HepG2 (cell line): ENCODE data around the gene SCAANT1. TPM values are rescaled to one million over a fixed set of nuclear protein-coding genes. Genes with fewer than 3 reads are reported as not detected.

ENCODE experiments used
- ATAC-seq: fragments of 200-7000 bp; cut with Tn5 transposase; 3 replicates; pipeline ENCODE4 v1.9.1; 2020; ENCODE audit warnings: mild to moderate bottlenecking, moderate library complexity
- BruUV-seq: library from RNA; stranded (reverse); fragments of 400-500 nt; replicated peaks from 2 replicates; lab custom pipeline; 2021; lab: Mats Ljungman, UMichigan
- CTCF ChIA-PET: fragments of 300-600 bp; formaldehyde crosslinking; extraction: SDS; loops from one replicate; lab custom pipeline; 2021; ENCODE audit warnings: low total read pairs, inconsistent platforms, low intra/inter-chr PET ratio; lab: Yijun Ruan, JAX
- POLR2A ChIA-PET: fragments of 350-600 bp; sonication (Branson Sonifier 250); formaldehyde crosslinking; loops from one replicate; lab custom pipeline; 2020; ENCODE audit warnings: antibody characterized with exemption, inconsistent platforms; lab: Yijun Ruan, JAX
- DNase-seq: peaks from one replicate; pipeline ENCODE4 v3.0.0-alpha.2; 2015; ENCODE audit warnings: low spot score
- FAIRE-seq: peaks from 3 replicates; lab custom pipeline; 2011; peaks lifted over from hg19 to GRCh38; lab: Jason Lieb, UNC
- H2AFZ ChIP-seq: one replicate; pipeline ENCODE4 v1.6.1; 2011; ENCODE audit warnings: low read length, inconsistent platforms
- H3K27ac ChIP-seq: fragments of 300-600 bp; 3 replicates; pipeline ENCODE4 v1.8.0; 2011; ENCODE audit warnings: mixed run types, mild to moderate bottlenecking, mixed read lengths, low read length, inconsistent platforms; ENCODE audit not compliant: insufficient read depth; ENCODE audit errors: extremely low read length
- H3K27me3 ChIP-seq, 2 experiments: fragments of 200-600 bp in 1 of 2; 2 replicates in 1 of 2; 3 replicates in 1 of 2; pipeline versions ENCODE4 v1.6.0 to v1.8.0; 2011; ENCODE audit warnings: low read length in 2 of 2, mild to moderate bottlenecking in 2 of 2, moderate library complexity in 2 of 2, inconsistent platforms in 1 of 2; ENCODE audit not compliant: insufficient read depth in 2 of 2, control insufficient read depth in 1 of 2
- H3K36me3 ChIP-seq, 2 experiments: fragments of 200-600 bp in 1 of 2; replicated peaks in 1 of 2; 2 replicates in 1 of 2; 3 replicates in 1 of 2; pipeline versions ENCODE4 v1.5.1 to v1.8.0; 2011; ENCODE audit warnings: low read length in 2 of 2, inconsistent platforms in 1 of 2; ENCODE audit not compliant: insufficient read depth in 2 of 2, control insufficient read depth in 1 of 2
- H3K4me1 ChIP-seq: 2 replicates; pipeline ENCODE4 v1.5.1; 2012; ENCODE audit warnings: low read length, inconsistent platforms; ENCODE audit not compliant: insufficient read depth
- H3K4me2 ChIP-seq: 2 replicates; pipeline ENCODE4 v1.6.0; 2011; ENCODE audit warnings: low read depth, low read length, inconsistent platforms
- H3K4me3 ChIP-seq, 3 experiments: fragments of 200-600 bp in 1 of 3; sonication (generic), shearing (Covaris generic) in 1 of 3; replicated peaks in 1 of 3; 2 replicates each; pipeline ENCODE4 v1.5.1; 2011 to 2016; ENCODE audit warnings: low read length in 3 of 3, inconsistent platforms in 2 of 3, low read depth in 2 of 3, mild to moderate bottlenecking in 2 of 3, control low read depth in 1 of 3, mixed read lengths in 1 of 3; ENCODE audit not compliant: insufficient read depth in 1 of 3
- H3K79me2 ChIP-seq: one replicate; pipeline ENCODE4 v1.6.1; 2011; ENCODE audit warnings: low read length, inconsistent platforms; ENCODE audit not compliant: insufficient read depth
- H3K9ac ChIP-seq: 2 replicates; pipeline ENCODE4 v1.6.0; 2011; ENCODE audit warnings: mild to moderate bottlenecking, low read depth, low read length, inconsistent platforms; ENCODE audit not compliant: insufficient read depth
- H3K9me3 ChIP-seq: 2 replicates; pipeline ENCODE4 v1.5.1; 2012; ENCODE audit warnings: mild to moderate bottlenecking, low read length
- H4K20me1 ChIP-seq: 2 replicates; pipeline ENCODE4 v1.6.0; 2011; ENCODE audit warnings: inconsistent platforms, mild to moderate bottlenecking, low read length, moderate library complexity; ENCODE audit not compliant: insufficient read depth
- CREM ChIP-seq, 2 experiments: sonication (generic) in 1 of 2; formaldehyde crosslinking in 1 of 2; IDR thresholded peaks; 2 replicates each; pipeline versions ENCODE4 v1.4.0 to v1.6.1; 2016 to 2020; ENCODE audit warnings: antibody characterized with exemption in 1 of 2, mild to moderate bottlenecking in 1 of 2, missing genetic modification reagents in 1 of 2
- HDAC2 ChIP-seq: sonication (generic); formaldehyde crosslinking; IDR thresholded peaks from 2 replicates; pipeline ENCODE4 v1.4.0; 2020; ENCODE audit warnings: missing genetic modification reagents
- PRDM15 ChIP-seq: sonication (generic); formaldehyde crosslinking; IDR thresholded peaks from 2 replicates; pipeline ENCODE4 v1.4.0; 2020; ENCODE audit warnings: missing genetic modification reagents
- RFX1 ChIP-seq: fragments of 450-650 bp; IDR thresholded peaks from 2 replicates; pipeline ENCODE4 v1.6.1; 2017
- ZNF17 ChIP-seq: sonication (generic); formaldehyde crosslinking; IDR thresholded peaks from 2 replicates; pipeline ENCODE4 v1.5.0; 2020; ENCODE audit warnings: mild to moderate bottlenecking, missing genetic modification reagents
- ZNF674 ChIP-seq: sonication (generic); formaldehyde crosslinking; IDR thresholded peaks from 2 replicates; pipeline ENCODE4 v1.5.0; 2020; ENCODE audit warnings: low read depth, mild to moderate bottlenecking, missing genetic modification reagents
- ZNF800 ChIP-seq: sonication (generic); formaldehyde crosslinking; IDR thresholded peaks from 2 replicates; pipeline ENCODE4 v1.4.0; 2020; ENCODE audit warnings: missing genetic modification reagents
- WGBS: methylation state at CpG from one replicate; pipeline ENCODE4 v1.1.6; 2017; ENCODE audit warnings: low lambda C conversion rate; 5-methylcytosine and 5-hydroxymethylcytosine counted together
- in situ Hi-C: cut with HindIII; loops from 2 replicates; pipeline ENCODE4 v1.10.0; 2017; ENCODE audit warnings: low pct_unique_long_range_greater_than_20kb; ENCODE audit not compliant: extremely low pct_ligation_motif_present
- intact Hi-C: fragments of 100-400 bp; cut with micrococcal nuclease; formaldehyde crosslinking; loops from one replicate; pipeline ENCODE4 v1.10.0; 2022; ENCODE audit not compliant: unreplicated experiment
- polyA plus RNA-seq, 8 experiments: library from polyadenylated mRNA; depleted of rRNA in 3 of 8; stranded (reverse) in 7 of 8; unstranded in 1 of 8; fragments of >200 nt; fragmentation: Illumina TruSeq in 4 of 8; extraction: Trizol in 4 of 8; gene quantifications; 2 replicates each; pipeline versions ENCODE4 v1.2.1 to v1.2.3, GENCODE V29; 2011 to 2016; ENCODE audit warnings: low read depth in 4 of 8, missing spikeins in 1 of 8, mixed read lengths in 1 of 8; ENCODE audit not compliant: insufficient read depth in 1 of 8
- total RNA-seq, 5 experiments: library from RNA; depleted of rRNA; stranded (reverse); fragments of >200 nt; fragmentation: Illumina TruSeq; extraction: Trizol; gene quantifications; 2 replicates each; pipeline ENCODE4 v1.2.3, GENCODE V29; 2016; ENCODE audit warnings: low read depth in 1 of 5

SCAANT1 gene
- total and polyA plus RNA-seq, 2 of the 13 experiments (the other 11 are each of a cell fraction or from before 2014, with no cell fraction given), result not detected

- H2AFZ ChIP-seq, result no peak overlapping the region
- H3K9me3 ChIP-seq, result no peaks in the 10 kb centered on the region
- in situ Hi-C loops (no loop called here), intact Hi-C loops (no loop called here)
- H3K4me2 ChIP-seq, result no peak overlapping the region
- no TSS peak for BruUV-seq
- no peak overlapping the region for H3K9ac ChIP-seq
- no peaks in the 10 kb centered on the region; a peak in 1 of 5 replicates for H3K36me3 ChIP-seq
- ATAC-seq (no peak), FAIRE-seq (no peak), DNase-seq (peak; percentile 10)
- CTCF ChIA-PET, result interaction anchor here (0.7 kb wide), 1 partner anchor 85 kb away, joined by 6 read pairs; no protein-coding TSS in a partner anchor
- peaks cover 4% of the 10 kb centered on the region for H3K79me2 ChIP-seq
- no peaks in the 10 kb centered on the region for H4K20me1 ChIP-seq
- POLR2A ChIA-PET, result no interaction called here
- H3K4me3 ChIP-seq, result no peak overlapping the region
- 91% methylated on average over 2 of the region's 2 CpGs for WGBS
- no peaks in the 10 kb centered on the region for H3K27me3 ChIP-seq
- no peak for TF ChIP-seq PRDM15 (CRISPR knock-in tag)
- TF ChIP-seq ZNF674 (CRISPR knock-in tag), result no peak
- TF ChIP-seq ZNF800 (CRISPR knock-in tag), result no peak
- TF ChIP-seq ZNF17 (CRISPR knock-in tag), result no peak
- no peak for TF ChIP-seq RFX1
- TF ChIP-seq HDAC2 (CRISPR knock-in tag), result no peak
- TF ChIP-seq CREM (IDR thresholded peaks at IDR 0.05), result 0 out of 2 replicates have a peak, but pooled peaks have one; percentile 8
- TF ChIP-seq CREM (CRISPR knock-in tag; IDR thresholded peaks at IDR 0.05), result no peak
- H3K27ac ChIP-seq, result no peak overlapping the region
- H3K4me1 ChIP-seq, result peaks cover 17% of the 10 kb centered on the region
Measured at GRCh38 chr3:63908081-63908736, 4.0 kb downstream of the SCAANT1 start.
